Muscle of leg (tissue), 11 donors: ENCODE data around the gene ZFYVE9. TPM values are rescaled to one million over a fixed set of nuclear protein-coding genes. Genes with fewer than 3 reads are reported as not detected.

Experiments used
- DNase-seq: peaks from one replicate; pipeline ENCODE4 v3.0.0; 2013
- H3K27ac ChIP-seq: one replicate; pipeline ENCODE4 v1.5.1; 2013; ENCODE audit warnings: mild to moderate bottlenecking, low read length, control low read depth
- H3K27me3 ChIP-seq: one replicate; pipeline ENCODE4 v1.6.1; 2013; ENCODE audit warnings: low read length; ENCODE audit not compliant: control insufficient read depth, insufficient read depth
- H3K36me3 ChIP-seq: one replicate; pipeline ENCODE4 v1.6.1; 2013; ENCODE audit warnings: low read length; ENCODE audit not compliant: control insufficient read depth, insufficient read depth
- H3K4me1 ChIP-seq: one replicate; pipeline ENCODE4 v1.6.1; 2013; ENCODE audit warnings: low read length; ENCODE audit not compliant: control insufficient read depth, insufficient read depth
- H3K4me3 ChIP-seq: one replicate; pipeline ENCODE4 v1.5.1; 2013; ENCODE audit warnings: low read length, control low read depth
- H3K9me3 ChIP-seq: replicated peaks from 2 replicates; pipeline ENCODE4 v1.6.1; 2013; ENCODE audit warnings: low read depth, low read length; ENCODE audit not compliant: control insufficient read depth
- WGBS: methylation state at CpG from one replicate; pipeline ENCODE4 v1.1.5; 2013; ENCODE audit warnings: missing lambda C conversion rate; ENCODE audit not compliant: insufficient coverage; 5-methylcytosine and 5-hydroxymethylcytosine counted together
- polyA plus RNA-seq, 8 donors: library from polyadenylated mRNA; unstranded; fragments of 120-200 nt; gene quantifications; one replicate each; pipeline versions ENCODE4 v1.2.1 to v1.2.3, GENCODE V29; 2013; ENCODE audit warnings: inconsistent platforms in 1 of 8, low replicate concordance in 1 of 8; ENCODE audit not compliant: insufficient read length in 8 of 8, insufficient read depth in 1 of 8
- total RNA-seq: library from RNA; stranded (reverse); fragments of 120-200 nt; gene quantifications from one replicate; pipeline ENCODE4 v1.2.4, GENCODE V29; 2013

ZFYVE9 gene
- total and polyA plus RNA-seq, 9 donors = 13.7 to 27.4 (median 19.8) TPM

DNA sequence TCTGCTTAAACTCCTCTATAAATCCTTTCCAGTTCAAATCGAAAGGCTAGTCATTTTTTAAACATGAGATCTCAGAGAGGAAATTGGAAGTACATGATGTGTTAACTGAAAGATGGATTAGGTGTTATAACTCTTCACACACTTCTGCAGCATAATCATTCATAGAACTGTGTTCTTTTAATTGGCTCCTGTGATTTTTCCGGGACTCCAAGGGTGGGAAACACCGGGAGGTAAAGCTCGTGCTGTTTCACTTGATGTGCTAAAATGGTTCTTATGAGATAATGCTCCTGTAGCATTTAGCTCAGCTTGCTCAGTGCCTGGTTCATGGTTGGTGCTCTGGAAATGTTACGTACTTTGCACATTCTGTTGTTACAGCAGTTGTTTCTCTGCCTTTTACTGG lies 183.9 kb downstream of the ZFYVE9 start:
- Histone ChIP-seq H3K36me3 (no peaks in the 10 kb centered on the region), H3K27ac (no peak overlapping the region), H3K27me3 (no peaks in the 10 kb centered on the region), H3K4me3 (no peak overlapping the region), H3K4me1 (no peaks in the 10 kb centered on the region), H3K9me3 (no peaks in the 10 kb centered on the region)
- 50% methylated on average over 1 of the region's 5 CpGs for WGBS
- DNase-seq = no peak

DNA sequence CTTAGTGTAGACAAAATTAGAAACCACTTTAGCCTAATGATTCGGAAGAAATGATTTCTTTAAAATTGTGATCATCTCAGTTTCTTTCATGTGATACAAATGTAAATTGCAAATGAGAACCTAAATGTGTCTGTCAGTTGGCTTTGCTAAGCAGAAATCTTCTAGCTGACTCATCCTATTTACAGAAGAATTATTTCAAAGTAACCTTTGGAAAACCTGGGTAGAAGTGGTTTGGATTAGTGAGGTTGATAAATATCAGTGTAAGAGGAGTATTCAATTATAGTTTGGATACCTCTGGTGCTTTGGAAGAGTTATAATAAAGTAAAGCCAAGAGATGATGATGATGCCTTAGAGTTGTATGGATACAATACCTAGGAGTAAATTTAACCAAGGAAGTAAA lies 186.7 kb downstream of the ZFYVE9 start:
- Histone ChIP-seq H3K4me1 (no peaks in the 10 kb centered on the region), H3K9me3 (no peaks in the 10 kb centered on the region), H3K36me3 (no peaks in the 10 kb centered on the region), H3K27me3 (no peaks in the 10 kb centered on the region), H3K27ac (no peak overlapping the region), H3K4me3 (no peak overlapping the region)
- DNase-seq = no peak
- no CpG with 5 or more reads among the region's 1 CpG for WGBS

DNA sequence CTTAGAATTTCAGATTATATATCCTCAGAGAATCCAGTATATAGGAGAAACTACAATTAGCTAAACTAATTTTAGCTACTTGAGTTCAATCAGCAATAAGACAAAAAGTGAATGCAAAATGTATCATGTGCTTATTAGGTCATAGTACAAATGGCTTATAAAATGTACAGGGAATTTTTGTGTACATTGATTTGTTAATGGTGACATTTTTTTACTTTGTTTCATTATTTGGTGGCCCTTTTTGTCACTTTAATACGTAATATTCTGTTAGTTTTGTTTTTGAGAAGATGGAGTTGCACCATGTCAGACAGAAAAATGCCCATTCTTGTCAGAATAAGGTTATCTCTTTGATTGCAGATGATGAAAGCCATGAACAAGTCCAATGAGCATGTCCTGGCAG lies 190.5 kb downstream of the ZFYVE9 start:
- Histone ChIP-seq H3K4me3 (no peak overlapping the region), H3K36me3 (peaks cover 5% of the 10 kb centered on the region), H3K9me3 (no peaks in the 10 kb centered on the region), H3K27ac (no peak overlapping the region), H3K4me1 (no peaks in the 10 kb centered on the region), H3K27me3 (no peaks in the 10 kb centered on the region)
- DNase-seq = no peak
- 100% methylated on average over 1 of the region's 1 CpG for WGBS

DNA sequence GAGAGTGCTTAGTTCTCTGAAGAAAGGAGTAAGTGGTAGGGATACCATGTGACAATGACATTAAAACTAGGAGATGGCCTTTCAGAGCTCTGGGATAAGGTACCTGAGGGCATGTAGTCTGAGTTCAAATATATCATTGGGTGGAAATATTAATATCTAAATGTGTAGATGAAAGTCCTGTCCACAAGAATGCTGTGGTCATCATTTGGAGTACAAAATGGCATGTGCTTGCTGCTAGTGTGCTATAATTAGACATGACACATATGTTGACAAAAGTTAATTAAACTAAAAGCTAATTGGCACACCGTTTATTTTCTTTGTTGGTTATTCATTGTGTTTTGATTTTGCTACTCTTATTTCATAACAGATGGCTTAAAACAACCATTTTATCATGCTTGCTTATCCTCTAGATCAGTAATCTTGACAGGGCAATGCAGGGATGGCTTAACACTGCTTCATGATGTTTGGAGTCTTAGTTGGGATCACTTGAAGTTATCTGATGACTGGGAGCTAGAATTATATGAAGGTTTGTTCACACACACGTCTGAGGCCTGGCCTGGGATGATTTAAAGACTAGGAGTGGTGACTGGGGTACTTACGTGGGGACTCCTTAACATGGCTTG lies 193.1 kb downstream of the ZFYVE9 start:
- Histone ChIP-seq H3K4me3 (no peak overlapping the region), H3K9me3 (no peaks in the 10 kb centered on the region), H3K27ac (no peak overlapping the region), H3K36me3 (peaks cover 15% of the 10 kb centered on the region), H3K4me1 (no peaks in the 10 kb centered on the region), H3K27me3 (no peaks in the 10 kb centered on the region)
- no peak for DNase-seq
- WGBS = 94% methylated on average over 2 of the region's 3 CpGs

DNA sequence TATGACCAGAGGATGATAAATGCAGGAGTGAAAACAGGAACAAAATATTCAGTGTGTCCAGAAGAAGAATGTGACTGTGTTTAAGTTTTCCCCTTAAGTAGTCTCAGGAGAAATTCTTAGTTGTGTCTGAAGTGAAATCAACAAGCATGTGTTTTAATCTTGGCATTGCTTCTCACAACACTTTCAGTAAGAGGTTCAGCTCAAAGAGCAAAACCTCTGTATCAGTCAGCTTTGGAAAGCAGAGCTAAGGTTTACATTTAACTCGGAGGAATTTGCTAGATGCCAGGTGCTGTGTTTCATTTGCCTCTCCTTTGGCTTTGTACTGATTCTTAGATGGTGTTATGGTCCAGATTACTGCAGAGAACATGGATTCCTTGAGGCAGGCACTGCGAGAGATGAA lies 195.6 kb downstream of the ZFYVE9 start:
- no peaks in the 10 kb centered on the region for H3K27me3 ChIP-seq
- H3K27ac ChIP-seq = no peak overlapping the region
- H3K4me3 ChIP-seq = no peak overlapping the region
- 83% methylated on average over 2 of the region's 2 CpGs for WGBS
- H3K4me1 ChIP-seq = no peaks in the 10 kb centered on the region
- no peak for DNase-seq
- H3K9me3 ChIP-seq = no peaks in the 10 kb centered on the region
- peaks cover 18% of the 10 kb centered on the region for H3K36me3 ChIP-seq

DNA sequence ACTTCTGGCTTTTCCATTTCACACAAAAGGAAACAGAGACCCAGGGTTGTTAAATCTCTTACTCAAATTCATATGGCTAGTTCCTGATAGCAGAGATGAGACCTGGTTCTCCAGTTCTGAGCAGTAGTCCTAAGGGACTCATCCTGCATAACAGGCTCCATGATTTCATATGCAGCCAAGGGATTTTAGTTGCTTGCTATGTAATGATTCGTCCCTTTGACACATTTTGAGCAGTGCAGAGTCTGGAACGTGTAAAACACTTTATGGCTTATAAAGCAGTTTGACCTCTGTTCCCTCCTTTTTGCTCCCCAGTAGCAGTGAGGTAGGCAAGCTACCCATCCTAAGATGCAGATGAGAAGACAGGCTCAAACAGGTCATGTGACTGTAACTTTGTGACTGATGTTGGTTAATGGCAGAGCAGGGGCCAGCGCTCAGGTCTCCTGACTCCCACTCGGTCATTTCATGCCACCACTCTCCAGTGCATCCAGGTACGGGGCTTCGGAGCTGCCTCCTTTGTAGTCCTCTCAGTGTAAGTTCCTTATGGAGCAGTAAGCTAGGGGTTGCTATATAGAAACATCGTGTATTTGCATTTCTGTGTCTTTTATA lies 199.9 kb downstream of the ZFYVE9 start:
- DNase-seq = no peak
- peaks cover 24% of the 10 kb centered on the region for H3K36me3 ChIP-seq
- H3K4me3 ChIP-seq = no peak overlapping the region
- H3K4me1 ChIP-seq = no peaks in the 10 kb centered on the region
- no peaks in the 10 kb centered on the region for H3K9me3 ChIP-seq
- WGBS = 17% methylated on average over 1 of the region's 7 CpGs
- no peak overlapping the region for H3K27ac ChIP-seq
- no peaks in the 10 kb centered on the region for H3K27me3 ChIP-seq

DNA sequence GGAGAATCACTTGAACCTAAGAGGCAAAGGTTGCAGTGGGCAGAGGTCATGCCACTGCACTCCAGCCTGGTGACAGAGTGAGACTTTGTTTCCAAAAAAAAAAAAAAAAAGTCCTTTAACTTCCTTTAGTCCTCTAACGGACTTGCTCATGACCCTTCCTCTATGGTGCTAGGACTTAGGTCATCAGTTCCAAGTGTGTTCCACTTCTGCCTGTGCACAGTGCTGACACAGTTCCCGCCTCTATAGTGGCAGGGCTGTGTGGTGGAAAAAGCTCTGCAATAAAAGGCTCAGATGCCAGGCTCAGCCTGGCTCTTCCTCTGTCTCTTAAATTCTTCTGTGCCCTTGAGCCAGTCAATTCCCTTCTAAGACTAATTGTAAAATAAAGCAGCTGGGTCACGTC lies 202.1 kb downstream of the ZFYVE9 start:
- Histone ChIP-seq H3K4me3 (no peak overlapping the region), H3K36me3 (peaks cover 20% of the 10 kb centered on the region), H3K4me1 (no peaks in the 10 kb centered on the region), H3K9me3 (no peaks in the 10 kb centered on the region), H3K27ac (no peak overlapping the region), H3K27me3 (no peaks in the 10 kb centered on the region)
- WGBS = 78% methylated on average over 1 of the region's 3 CpGs
- peak; percentile 32 for DNase-seq

DNA sequence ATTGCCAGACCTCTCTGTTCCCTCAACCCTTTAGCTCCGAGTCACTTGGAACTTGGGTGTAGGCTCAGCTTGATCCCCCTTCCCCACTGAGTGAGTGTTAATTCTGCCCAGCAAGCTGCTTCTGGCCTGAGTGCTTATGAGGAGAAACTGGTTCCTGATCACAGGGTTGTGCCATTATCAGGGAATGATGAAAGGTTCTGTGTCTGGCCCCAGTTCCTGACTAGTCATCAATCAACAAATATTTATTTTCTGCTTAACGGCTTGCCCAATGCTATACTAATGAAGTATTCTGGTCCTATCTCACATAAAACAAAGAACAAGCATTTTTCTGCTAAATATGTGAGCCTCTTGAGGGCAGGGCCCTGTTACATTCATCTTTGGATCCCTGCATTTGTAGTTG lies 203.4 kb downstream of the ZFYVE9 start:
- Histone ChIP-seq H3K4me1 (no peaks in the 10 kb centered on the region), H3K27ac (no peak overlapping the region), H3K9me3 (no peaks in the 10 kb centered on the region), H3K36me3 (peaks cover 14% of the 10 kb centered on the region), H3K4me3 (no peak overlapping the region), H3K27me3 (no peaks in the 10 kb centered on the region)
- no CpG with 5 or more reads among the region's 2 CpGs for WGBS
- no peak for DNase-seq

DNA sequence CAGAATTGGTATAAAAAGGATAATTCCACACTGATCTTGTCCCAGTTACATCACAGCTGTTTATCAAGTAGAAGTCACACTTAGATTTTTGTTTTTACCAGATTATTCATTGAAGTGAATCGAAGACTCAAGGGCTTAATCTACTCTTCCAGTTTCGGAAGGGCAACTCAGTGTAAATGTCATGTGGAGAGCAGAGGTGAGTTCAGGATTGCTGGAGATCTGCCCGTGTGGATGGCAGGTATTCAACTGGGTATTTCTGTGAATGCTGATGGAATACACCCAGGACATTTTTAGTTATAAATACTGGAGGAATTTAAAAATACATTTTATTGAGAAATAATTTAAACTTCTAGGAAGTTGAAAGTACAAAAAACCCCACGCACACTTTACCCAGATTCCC lies 204.8 kb downstream of the ZFYVE9 start:
- Histone ChIP-seq H3K27ac (no peak overlapping the region), H3K4me3 (no peak overlapping the region), H3K9me3 (no peaks in the 10 kb centered on the region), H3K36me3 (peaks cover 22% of the 10 kb centered on the region), H3K27me3 (no peaks in the 10 kb centered on the region), H3K4me1 (no peaks in the 10 kb centered on the region)
- no peak for DNase-seq
- 100% methylated on average over 1 of the region's 4 CpGs for WGBS

DNA sequence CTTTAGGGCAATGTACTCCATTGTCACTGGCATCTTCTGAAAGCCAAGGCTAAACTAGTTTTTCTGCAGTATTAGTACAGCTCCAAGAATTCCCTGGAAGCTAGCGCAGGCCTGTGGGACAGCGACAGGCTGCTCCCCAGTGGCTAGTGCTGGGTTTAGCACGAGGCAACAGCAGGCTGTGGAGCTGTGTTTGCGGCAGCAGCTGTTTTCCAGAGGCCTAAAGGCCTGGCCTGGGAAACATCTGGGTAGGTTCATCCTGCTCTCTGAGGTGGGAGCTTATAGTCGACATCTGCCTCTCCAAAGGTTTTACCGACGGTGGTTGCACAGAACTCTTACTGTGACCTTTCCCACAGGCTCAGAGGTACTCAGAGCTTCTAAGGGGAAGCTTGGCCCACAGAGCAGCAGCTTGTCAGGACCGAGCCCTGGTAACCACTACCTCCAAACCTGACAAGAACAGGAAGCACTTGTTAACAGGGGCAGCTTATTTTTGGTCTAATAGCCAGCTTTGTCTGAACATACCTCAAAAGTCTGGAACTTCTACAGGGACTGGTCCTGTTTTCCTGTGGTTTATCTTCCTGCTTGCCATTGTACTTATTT lies 206.9 kb downstream of the ZFYVE9 start:
- H3K36me3 ChIP-seq = peaks cover 40% of the 10 kb centered on the region
- H3K4me3 ChIP-seq = no peak overlapping the region
- peak; percentile 43 for DNase-seq
- 16% methylated on average over 8 of the region's 8 CpGs for WGBS
- H3K9me3 ChIP-seq = no peaks in the 10 kb centered on the region
- no peak overlapping the region for H3K27ac ChIP-seq
- no peaks in the 10 kb centered on the region for H3K27me3 ChIP-seq
- H3K4me1 ChIP-seq = no peaks in the 10 kb centered on the region
